Measurements from ENCODE around the gene PDHB.
A peak's percentile ranks its signal among the peaks of the same experiment; 100 is the strongest.

PDHB gene

GRCh38 chr3:58433400-58434167, at the start of gene PDHB:
TSS of gene PDHB (minus strand) at chr3:58433832. CDS start at chr3:58433809, 23 bp downstream.
- peak; percentile 65 for DNase-seq (ENCODE audit: extremely low read depth, low read depth)

GRCh38 chr3:58482917-58483636, 49.4 kb upstream of the PDHB start:
- DNase-seq (ENCODE audit: extremely low read depth, low read depth): no peak
- no peak for TF ChIP-seq CTCF (IDR thresholded peaks at IDR 0.05; ENCODE audit: low read depth, low read length)

More at GRCh38 chr3:58433400-58434167, at the start of gene PDHB:
- TF ChIP-seq CTCF (IDR thresholded peaks at IDR 0.05; ENCODE audit: low read depth, low read length): no peak

GRCh38 chr3:58480309-58480708, 46.7 kb upstream of the PDHB start:
- TF ChIP-seq CTCF (IDR thresholded peaks at IDR 0.05; ENCODE audit: low read depth, low read length): no peak
- no peak for DNase-seq (ENCODE audit: extremely low read depth, low read depth)

GRCh38 chr3:58478781-58479180, 45.1 kb upstream of the PDHB start:
- no peak for TF ChIP-seq CTCF (IDR thresholded peaks at IDR 0.05; ENCODE audit: low read depth, low read length)
- no peak for DNase-seq (ENCODE audit: extremely low read depth, low read depth)

GRCh38 chr3:58474967-58475578, 41.4 kb upstream of the PDHB start:
- TF ChIP-seq CTCF (IDR thresholded peaks at IDR 0.05; ENCODE audit: low read depth, low read length): no peak
- DNase-seq (ENCODE audit: extremely low read depth, low read depth): no peak

GRCh38 chr3:58474348-58474911, 40.8 kb upstream of the PDHB start:
- no peak for DNase-seq (ENCODE audit: extremely low read depth, low read depth)
- no peak for TF ChIP-seq CTCF (IDR thresholded peaks at IDR 0.05; ENCODE audit: low read depth, low read length)
